Uterus (tissue), 4 donors: ENCODE data around the gene NBEAL2. TPM values are rescaled to one million over a fixed set of nuclear protein-coding genes. Genes with fewer than 3 reads are reported as not detected.
A peak's percentile ranks its signal among the peaks of the same experiment; 100 is the strongest.

Source experiments
- DNase-seq, 2 donors: peaks; one replicate each; pipeline ENCODE4 v3.0.0-alpha.2; 2019 to 2020
- H3K27ac ChIP-seq, 2 donors: fragments of 200-600 bp; sonication (generic); 1 replicate in 1 of 2; 2 replicates in 1 of 2; pipeline ENCODE4 v1.5.1; 2016 to 2018
- H3K27me3 ChIP-seq, 2 donors: fragments of 200-600 bp; sonication (generic); one replicate each; pipeline ENCODE4 v1.5.1; 2018 to 2019; ENCODE audit warnings: control low read depth in 1 of 2
- H3K36me3 ChIP-seq, 2 donors: fragments of 200-600 bp; sonication (generic); one replicate each; pipeline ENCODE4 v1.5.1; 2019; ENCODE audit warnings: control low read depth in 1 of 2
- H3K4me1 ChIP-seq, 2 donors: fragments of 200-600 bp; sonication (generic); one replicate each; pipeline ENCODE4 v1.5.1; 2018 to 2019; ENCODE audit warnings: control low read depth in 1 of 2
- H3K4me3 ChIP-seq, 2 donors: fragments of 200-600 bp; sonication (generic); 1 replicate in 1 of 2; 2 replicates in 1 of 2; pipeline ENCODE4 v1.5.1; 2018 to 2019; ENCODE audit warnings: mild to moderate bottlenecking in 1 of 2
- H3K9me3 ChIP-seq, 2 donors: fragments of 200-600 bp; sonication (generic); one replicate each; pipeline ENCODE4 v1.5.1; 2019; ENCODE audit warnings: control low read depth in 1 of 2
- CTCF ChIP-seq, 4 experiments: fragments of 200-600 bp in 2 of 4; fragments of 450-650 bp in 2 of 4; sonication (generic) in 2 of 4; IDR thresholded peaks; one replicate each; pipeline ENCODE4 v1.5.1; 2016 to 2019; ENCODE audit warnings: antibody characterized with exemption in 4 of 4, mild to moderate bottlenecking in 2 of 4, moderate library complexity in 1 of 4
- POLR2A ChIP-seq, 2 donors: fragments of 450-650 bp; IDR thresholded peaks; one replicate each; pipeline ENCODE4 v1.6.1; 2016; ENCODE audit warnings: antibody characterized with exemption in 2 of 2, mild to moderate bottlenecking in 1 of 2, moderate library complexity in 1 of 2
- intact Hi-C: fragments of 100-400 bp; cut with DNase I; formaldehyde crosslinking; loops from one replicate; pipeline ENCODE4 v1.15.1; 2023; ENCODE audit warnings: low total_unique reads
- total RNA-seq, 4 donors: library from RNA; depleted of rRNA in 3 of 4; stranded (reverse); fragments of >200 nt in 3 of 4; gene quantifications; one replicate each; pipeline versions ENCODE4 v1.1.0 to v1.2.4, GENCODE V29; 2014 to 2023
- donor health status: DM: yes; HTN: yes; CAD: no.

NBEAL2 gene
- total RNA-seq, 4 donors from 2014 or later = 13.1 to 41.1 (median 23.8) TPM

GRCh38 chr3:46932455-46933225 lies 46.8 kb upstream of the NBEAL2 start:
- no peaks in the 10 kb centered on the region for H3K36me3 ChIP-seq
- no peak overlapping the region for H3K4me3 ChIP-seq
- H3K27ac ChIP-seq = peak overlapping the region; percentile 75 to 93
- intact Hi-C loops = no loop called here
- DNase-seq = no peak
- TF ChIP-seq POLR2A (IDR thresholded peaks at IDR 0.05) (no peak), CTCF (IDR thresholded peaks at IDR 0.05) (no peak)
- peaks cover 14 to 55% of the 10 kb centered on the region in 2 donors for H3K4me1 ChIP-seq
- no peaks in the 10 kb centered on the region for H3K27me3 ChIP-seq
- H3K9me3 ChIP-seq = no peaks in the 10 kb centered on the region

- Histone ChIP-seq H3K4me3 (no peak overlapping the region), H3K36me3 (no peaks in the 10 kb centered on the region), H3K4me1 (peaks cover 14 to 55% of the 10 kb centered on the region in 2 donors), H3K27me3 (no peaks in the 10 kb centered on the region), H3K9me3 (no peaks in the 10 kb centered on the region), H3K27ac (peak overlapping the region; percentile 75 to 93)
- intact Hi-C loops = no loop called here
- TF ChIP-seq POLR2A (IDR thresholded peaks at IDR 0.05) = no peak
- TF ChIP-seq CTCF (IDR thresholded peaks at IDR 0.05) = no peak
- DNase-seq = no peak
These were observed 46.2 kb upstream of the NBEAL2 start for GRCh38 chr3:46933261-46933660.

GRCh38 chr3:46934072-46934471 lies 45.4 kb upstream of the NBEAL2 start:
- no peak for DNase-seq
- no peaks in the 10 kb centered on the region for H3K9me3 ChIP-seq
- H3K4me1 ChIP-seq = peaks cover 14 to 55% of the 10 kb centered on the region in 2 donors
- intact Hi-C loops = no loop called here
- H3K4me3 ChIP-seq = no peak overlapping the region
- no peaks in the 10 kb centered on the region for H3K27me3 ChIP-seq
- H3K27ac ChIP-seq = peak overlapping the region; percentile 75 to 93
- TF ChIP-seq POLR2A (IDR thresholded peaks at IDR 0.05) (no peak), CTCF (IDR thresholded peaks at IDR 0.05) (no peak)
- no peaks in the 10 kb centered on the region for H3K36me3 ChIP-seq

GRCh38 chr3:46934498-46935167 lies 44.8 kb upstream of the NBEAL2 start:
- intact Hi-C loops = no loop called here
- Histone ChIP-seq H3K27me3 (no peaks in the 10 kb centered on the region), H3K9me3 (no peaks in the 10 kb centered on the region), H3K4me3 (no peak overlapping the region), H3K27ac (peak overlapping the region; percentile 75 to 93), H3K36me3 (no peaks in the 10 kb centered on the region), H3K4me1 (peaks cover 14 to 55% of the 10 kb centered on the region in 2 donors)
- peak in 1 of 2 donors; percentile 42 for DNase-seq
- no peak for TF ChIP-seq POLR2A (IDR thresholded peaks at IDR 0.05)
- TF ChIP-seq CTCF (IDR thresholded peaks at IDR 0.05) = no peak
